Bronchial epithelial cell (primary cell): Measurements from ENCODE around the gene LENEP. TPM values are rescaled to one million over a fixed set of nuclear protein-coding genes. Genes with fewer than 3 reads are reported as not detected.

Experiments used
- DNase-seq: peaks from one replicate; pipeline ENCODE4 v3.0.0-alpha.2; 2010; ENCODE audit warnings: low read depth
- FAIRE-seq: peaks from 2 replicates; lab custom pipeline; 2011; peaks lifted over from hg19 to GRCh38; lab: Jason Lieb, UNC
- H3K27me3 ChIP-seq: 2 replicates; pipeline ENCODE4 v1.5.1; 2011; ENCODE audit warnings: low read length; ENCODE audit not compliant: control insufficient read depth, insufficient read depth
- H3K36me3 ChIP-seq: 2 replicates; pipeline ENCODE4 v1.5.1; 2011; ENCODE audit warnings: low read length; ENCODE audit not compliant: control insufficient read depth, insufficient read depth
- H3K4me3 ChIP-seq: 2 replicates; pipeline ENCODE4 v1.5.1; 2011; ENCODE audit warnings: mild to moderate bottlenecking, low read depth, low read length, control low read depth
- CTCF ChIP-seq: IDR thresholded peaks from 2 replicates; pipeline ENCODE4 v1.5.1; 2011; ENCODE audit warnings: mild to moderate bottlenecking, moderate library complexity, low read length, control low read depth, inconsistent platforms; ENCODE audit not compliant: insufficient read depth, severe bottlenecking
- total RNA-seq: library from RNA; depleted of rRNA; stranded (reverse); fragments of >200 nt; gene quantifications from 2 replicates; pipeline ENCODE4 v1.2.1, GENCODE V29; 2014

LENEP gene
- total RNA-seq, 1 donor from 2014 or later: not detected

- FAIRE-seq: no peak
These were observed 28.9 kb downstream of the LENEP start for GRCh38 chr1:155022136-155022926.

GRCh38 chr1:155022927-155023236 lies 29.5 kb downstream of the LENEP start:
- no peak for TF ChIP-seq CTCF
- H3K27me3 ChIP-seq: no peaks in the 10 kb centered on the region
- no peak overlapping the region for H3K4me3 ChIP-seq
- no peak for FAIRE-seq
- peaks cover 7% of the 10 kb centered on the region for H3K36me3 ChIP-seq
- DNase-seq: peak; percentile 55

More at GRCh38 chr1:155022136-155022926, 28.9 kb downstream of the LENEP start:
- no peaks in the 10 kb centered on the region for H3K27me3 ChIP-seq
- no peak overlapping the region for H3K4me3 ChIP-seq
- H3K36me3 ChIP-seq: peaks cover 10% of the 10 kb centered on the region
- no peak for TF ChIP-seq CTCF
- DNase-seq: peak; percentile 21

GRCh38 chr1:155023627-155024026 lies 30.2 kb downstream of the LENEP start:
- FAIRE-seq (peak; percentile 18), DNase-seq (no peak)
- Histone ChIP-seq H3K36me3 (peaks cover 2% of the 10 kb centered on the region), H3K27me3 (no peaks in the 10 kb centered on the region), H3K4me3 (no peak overlapping the region)
- no peak for TF ChIP-seq CTCF

- no peak overlapping the region for H3K4me3 ChIP-seq
- DNase-seq (no peak), FAIRE-seq (no peak)
- no peaks in the 10 kb centered on the region for H3K27me3 ChIP-seq
- no peak for TF ChIP-seq CTCF
- no peaks in the 10 kb centered on the region for H3K36me3 ChIP-seq
These were observed 30.9 kb downstream of the LENEP start for GRCh38 chr1:155024315-155024714.

GRCh38 chr1:155026154-155026553 lies 32.8 kb downstream of the LENEP start:
- H3K4me3 ChIP-seq: no peak overlapping the region
- H3K36me3 ChIP-seq: no peaks in the 10 kb centered on the region
- DNase-seq: peak; percentile 44
- no peak for TF ChIP-seq CTCF
- FAIRE-seq: no peak
- no peaks in the 10 kb centered on the region for H3K27me3 ChIP-seq

- DNase-seq (peak; percentile 52), FAIRE-seq (peak; percentile 43)
- H3K36me3 ChIP-seq: no peaks in the 10 kb centered on the region
- no peak for TF ChIP-seq CTCF
- H3K27me3 ChIP-seq: no peaks in the 10 kb centered on the region
- no peak overlapping the region for H3K4me3 ChIP-seq
These were observed 33.2 kb downstream of the LENEP start for GRCh38 chr1:155026588-155026987.
